ENCODE results near the gene CDH4. TPM values are rescaled to one million over a fixed set of nuclear protein-coding genes. Genes with fewer than 3 reads are reported as not detected.

The CDH4 gene
- total and polyA plus RNA-seq, 2 of the 8 experiments (the other 6 are each of a cell fraction or from before 2014, with no cell fraction given): 4.3 to 7.9 TPM

- TF ChIP-seq CHD7 (IDR thresholded peaks at IDR 0.05; ENCODE audit: insufficient replicate concordance, low read length): no peak
- no peak for TF ChIP-seq POU5F1 (IDR thresholded peaks at IDR 0.05; ENCODE audit: low read depth, low read length)
- no peak for TF ChIP-seq CEBPB (IDR thresholded peaks at IDR 0.05; ENCODE audit: low read depth, low read length)
- TF ChIP-seq EGR1 (IDR thresholded peaks at IDR 0.05; ENCODE audit: borderline replicate concordance, low read depth, low read length): no peak
Measured at GRCh38 chr20:61532736-61533135, 280.7 kb downstream of the CDH4 start (continued).

All from H1 (cell line).